Esophagus muscularis mucosa (tissue), 3 donors: ENCODE measurements around the gene AGTRAP.

Source experiments
- CTCF ChIP-seq, 3 experiments: fragments of 200-600 bp in 2 of 3; fragments of 450-650 bp in 1 of 3; sonication (generic) in 2 of 3; IDR thresholded peaks; one replicate each; pipeline ENCODE4 v1.5.1; 2017 to 2019; ENCODE audit warnings: antibody characterized with exemption in 3 of 3, mild to moderate bottlenecking in 2 of 3, moderate library complexity in 1 of 3
- POLR2A ChIP-seq: fragments of 450-650 bp; IDR thresholded peaks from one replicate; pipeline ENCODE4 v1.6.1; 2017; ENCODE audit warnings: antibody characterized with exemption, moderate library complexity, mild to moderate bottlenecking, low read depth
- POLR2AphosphoS5 ChIP-seq, 2 donors: sonication (generic); formaldehyde crosslinking; IDR thresholded peaks; one replicate each; pipeline ENCODE4 v1.6.1; 2017; ENCODE audit warnings: antibody characterized with exemption in 2 of 2

- TF ChIP-seq CTCF (IDR thresholded peaks at IDR 0.05) (no peak), POLR2AphosphoS5 (IDR thresholded peaks at IDR 0.05) (no peak), POLR2A (no peak)
These were observed 34.1 kb downstream of the AGTRAP start for GRCh38 chr1:11770011-11770410.
